Activated CD4-positive, alpha-beta T cell treated with anti-CD3 and anti-CD28 coated beads, Interleukin-2, amount 10 ng/mL, durations not matched to agents 7 days and 5 days (primary cell): ENCODE data around the gene JUND. TPM values are rescaled to one million over a fixed set of nuclear protein-coding genes. Genes with fewer than 3 reads are reported as not detected.

Source experiments
- CTCF ChIA-PET: fragments of 350-600 bp; sonication (Branson Sonifier 250); formaldehyde crosslinking; loops from one replicate; lab custom pipeline; 2021; ENCODE audit warnings: antibody characterized with exemption; lab: Charles Lee
- POLR2A ChIA-PET: fragments of 350-600 bp; sonication (Branson Sonifier 250); formaldehyde crosslinking; loops from one replicate; lab custom pipeline; 2021; ENCODE audit warnings: antibody characterized with exemption; lab: Charles Lee
- DNase-seq: peaks from one replicate; pipeline ENCODE4 v3.0.0-alpha.2; 2020
- H3K27ac Mint-ChIP-seq: one replicate; pipeline ENCODE4 v1.8.0; 2021; ENCODE audit warnings: mild to moderate bottlenecking, moderate library complexity, mixed read lengths
- H3K27me3 Mint-ChIP-seq: one replicate; pipeline ENCODE4 v1.8.0; 2021; ENCODE audit warnings: mixed read lengths
- H3K36me3 Mint-ChIP-seq: one replicate; pipeline ENCODE4 v1.8.0; 2021; ENCODE audit warnings: low read depth, mixed read lengths
- H3K4me1 Mint-ChIP-seq: one replicate; pipeline ENCODE4 v1.8.0; 2021; ENCODE audit warnings: mixed read lengths
- H3K4me3 Mint-ChIP-seq: one replicate; pipeline ENCODE4 v1.8.0; 2021; ENCODE audit warnings: mild to moderate bottlenecking, moderate library complexity, mixed read lengths
- H3K9me3 Mint-ChIP-seq: one replicate; pipeline ENCODE4 v1.8.0; 2021; ENCODE audit warnings: mixed read lengths
- total RNA-seq, 2 experiments: library from RNA; stranded (reverse); gene quantifications; one replicate each; pipeline ENCODE4 v1.2.3, GENCODE V29; 2021

JUND gene
- total RNA-seq, 2 experiments from 2014 or later = 343 to 347 TPM

GRCh38 chr19:18262917-18263316 is 18.5 kb downstream of the JUND start:
- Mint-ChIP-seq H3K27ac (no peak overlapping the region), H3K4me3 (no peak overlapping the region), H3K9me3 (no peaks in the 10 kb centered on the region), H3K36me3 (peaks cover 12% of the 10 kb centered on the region), H3K4me1 (peaks cover 5% of the 10 kb centered on the region), H3K27me3 (no peaks in the 10 kb centered on the region)
- CTCF ChIA-PET = interaction anchor here (0.7 to 4.1 kb wide), 6 partner anchors 9 to 66 kb away, joined by 3 to 20 read pairs (median 4); partner anchors contain the start of gene JUND
- POLR2A ChIA-PET = no interaction called here
- no peak for DNase-seq

- ChIA-PET CTCF (interaction anchor here (0.6 to 4.1 kb wide), 6 partner anchors 10 to 217 kb away, joined by 3 to 20 read pairs (median 4); partner anchors contain the start of gene JUND), POLR2A (no interaction called here)
- Mint-ChIP-seq H3K27ac (no peak overlapping the region), H3K36me3 (peaks cover 10% of the 10 kb centered on the region), H3K4me1 (peaks cover 5% of the 10 kb centered on the region), H3K4me3 (no peak overlapping the region), H3K9me3 (no peaks in the 10 kb centered on the region), H3K27me3 (no peaks in the 10 kb centered on the region)
- DNase-seq = no peak
Measured at GRCh38 chr19:18262144-18262543, 19.3 kb downstream of the JUND start.

- Mint-ChIP-seq H3K9me3 (no peaks in the 10 kb centered on the region), H3K27ac (no peak overlapping the region), H3K36me3 (peaks cover 8% of the 10 kb centered on the region), H3K4me1 (peaks cover 5% of the 10 kb centered on the region), H3K4me3 (no peak overlapping the region), H3K27me3 (no peaks in the 10 kb centered on the region)
- POLR2A ChIA-PET = interaction anchor here (0.6 to 0.7 kb wide), 2 partner anchors 18 to 44 kb away, joined by 3 to 5 read pairs; no protein-coding TSS in a partner anchor
- CTCF ChIA-PET = interaction anchor here (0.6 to 4.1 kb wide), 6 partner anchors 9 to 826 kb away, joined by 3 to 20 read pairs (median 4); no protein-coding TSS in a partner anchor
- no peak for DNase-seq
Measured at GRCh38 chr19:18261474-18261873, 19.9 kb downstream of the JUND start.

GRCh38 chr19:18259893-18260292 is 21.5 kb downstream of the JUND start:
- H3K36me3 Mint-ChIP-seq = no peaks in the 10 kb centered on the region
- peaks cover 3% of the 10 kb centered on the region for H3K27me3 Mint-ChIP-seq
- no peaks in the 10 kb centered on the region for H3K9me3 Mint-ChIP-seq
- DNase-seq = no peak
- H3K27ac Mint-ChIP-seq = no peak overlapping the region
- ChIA-PET POLR2A (no interaction called here), CTCF (no interaction called here)
- peaks cover 2% of the 10 kb centered on the region for H3K4me1 Mint-ChIP-seq
- no peak overlapping the region for H3K4me3 Mint-ChIP-seq

- Mint-ChIP-seq H3K36me3 (no peaks in the 10 kb centered on the region), H3K4me3 (no peak overlapping the region), H3K4me1 (peaks cover 2% of the 10 kb centered on the region), H3K27me3 (peaks cover 21% of the 10 kb centered on the region), H3K27ac (no peak overlapping the region), H3K9me3 (no peaks in the 10 kb centered on the region)
- DNase-seq = no peak
- ChIA-PET POLR2A (no interaction called here), CTCF (no interaction called here)
Measured at GRCh38 chr19:18257503-18258470, 23.6 kb downstream of the JUND start.

GRCh38 chr19:18254546-18255503 is 26.6 kb downstream of the JUND start:
- ChIA-PET POLR2A (no interaction called here), CTCF (interaction anchor here (0.5 to 2.6 kb wide), 12 partner anchors 9 to 134 kb away, joined by 3 to 7 read pairs (median 4); partner anchors contain the start of genes IQCN and LSM4)
- H3K4me1 Mint-ChIP-seq = peaks cover 2% of the 10 kb centered on the region
- no peak for DNase-seq
- H3K36me3 Mint-ChIP-seq = no peaks in the 10 kb centered on the region
- no peak overlapping the region for H3K27ac Mint-ChIP-seq
- H3K9me3 Mint-ChIP-seq = no peaks in the 10 kb centered on the region
- no peak overlapping the region for H3K4me3 Mint-ChIP-seq
- H3K27me3 Mint-ChIP-seq = peaks cover 24% of the 10 kb centered on the region

- DNase-seq = no peak
- Mint-ChIP-seq H3K27ac (no peak overlapping the region), H3K27me3 (peaks cover 24% of the 10 kb centered on the region), H3K9me3 (no peaks in the 10 kb centered on the region), H3K4me3 (no peak overlapping the region), H3K36me3 (no peaks in the 10 kb centered on the region), H3K4me1 (peaks cover 2% of the 10 kb centered on the region)
- ChIA-PET CTCF (interaction anchor here (1.0 to 4.4 kb wide), 10 partner anchors 10 to 134 kb away, joined by 3 to 21 read pairs (median 5); no protein-coding TSS in a partner anchor), POLR2A (no interaction called here)
Measured at GRCh38 chr19:18253716-18254115, 27.7 kb downstream of the JUND start.

GRCh38 chr19:18253130-18253529 is 28.3 kb downstream of the JUND start:
- no peak overlapping the region for H3K4me3 Mint-ChIP-seq
- H3K9me3 Mint-ChIP-seq = no peaks in the 10 kb centered on the region
- H3K36me3 Mint-ChIP-seq = no peaks in the 10 kb centered on the region
- no peak overlapping the region for H3K27ac Mint-ChIP-seq
- H3K4me1 Mint-ChIP-seq = peaks cover 2% of the 10 kb centered on the region
- POLR2A ChIA-PET = interaction anchor here (0.6 kb wide), 1 partner anchor 60 kb away, joined by 4 read pairs; no protein-coding TSS in a partner anchor
- CTCF ChIA-PET = interaction anchor here (0.6 to 4.4 kb wide), 14 partner anchors 10 to 895 kb away, joined by 3 to 21 read pairs (median 4); partner anchors contain the start of gene CCDC124
- H3K27me3 Mint-ChIP-seq = peaks cover 24% of the 10 kb centered on the region
- DNase-seq = no peak

GRCh38 chr19:18252370-18252717 is 29.1 kb downstream of the JUND start:
- ChIA-PET CTCF (interaction anchor here (0.6 to 4.4 kb wide), 31 partner anchors 8 to 320 kb away, joined by 3 to 21 read pairs (median 4); partner anchors contain the start of genes CCDC124, IQCN, JUND and MPV17L2), POLR2A (no interaction called here)
- peaks cover 2% of the 10 kb centered on the region for H3K4me1 Mint-ChIP-seq
- H3K27me3 Mint-ChIP-seq = peaks cover 24% of the 10 kb centered on the region
- no peaks in the 10 kb centered on the region for H3K36me3 Mint-ChIP-seq
- no peak overlapping the region for H3K4me3 Mint-ChIP-seq
- DNase-seq = no peak
- no peaks in the 10 kb centered on the region for H3K9me3 Mint-ChIP-seq
- H3K27ac Mint-ChIP-seq = no peak overlapping the region

GRCh38 chr19:18251587-18252369 is 29.6 kb downstream of the JUND start:
- H3K36me3 Mint-ChIP-seq = no peaks in the 10 kb centered on the region
- peaks cover 2% of the 10 kb centered on the region for H3K4me1 Mint-ChIP-seq
- CTCF ChIA-PET = interaction anchor here (0.6 to 4.4 kb wide), 32 partner anchors 9 to 319 kb away, joined by 3 to 21 read pairs (median 4); partner anchors contain the start of genes CCDC124, IQCN, JUND and MPV17L2
- POLR2A ChIA-PET = no interaction called here
- peak; percentile 80 for DNase-seq
- no peak overlapping the region for H3K27ac Mint-ChIP-seq
- peaks cover 24% of the 10 kb centered on the region for H3K27me3 Mint-ChIP-seq
- no peak overlapping the region for H3K4me3 Mint-ChIP-seq
- H3K9me3 Mint-ChIP-seq = no peaks in the 10 kb centered on the region

- Mint-ChIP-seq H3K4me1 (no peaks in the 10 kb centered on the region), H3K4me3 (no peak overlapping the region), H3K9me3 (no peaks in the 10 kb centered on the region), H3K27me3 (peaks cover 21% of the 10 kb centered on the region), H3K36me3 (no peaks in the 10 kb centered on the region), H3K27ac (no peak overlapping the region)
- POLR2A ChIA-PET = no interaction called here
- no peak for DNase-seq
- CTCF ChIA-PET = interaction anchor here (1.1 to 4.4 kb wide), 7 partner anchors 16 to 137 kb away, joined by 3 to 18 read pairs (median 5); partner anchors contain the start of gene RAB3A
Measured at GRCh38 chr19:18249834-18250233, 31.6 kb downstream of the JUND start.
